ENCODE measurements around the gene ZBTB43. TPM values are rescaled to one million over a fixed set of nuclear protein-coding genes. Genes with fewer than 3 reads are reported as not detected.

ZBTB43 gene
- total RNA-seq, 2 donors from 2014 or later = 12.5 to 17.0 TPM

DNA sequence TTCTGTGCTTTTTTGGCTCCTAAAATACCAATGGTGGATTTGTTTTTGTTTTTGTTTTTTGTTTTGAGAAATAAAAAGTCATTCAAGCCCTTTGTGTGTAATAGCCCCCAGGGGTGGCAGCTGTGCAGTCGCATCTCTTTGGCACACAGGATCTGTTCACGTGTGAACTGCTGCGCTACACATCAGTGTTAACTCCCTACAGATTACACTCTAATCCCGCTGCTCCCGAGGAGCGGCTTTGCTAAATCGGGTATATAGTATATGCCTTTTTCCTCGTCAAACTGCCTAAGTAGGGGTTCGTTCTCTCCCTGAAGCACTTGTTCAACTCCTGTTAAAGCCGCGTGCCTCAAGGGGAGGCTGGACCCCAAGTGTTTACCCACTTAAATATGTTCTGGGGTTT is 77.9 kb downstream of the ZBTB43 start:
- DNase-seq (ENCODE audit: low spot score) (no peak), ATAC-seq (ENCODE audit: insufficient number of reproducible peaks, low FRiP score, low read depth) (no peak)
- TF ChIP-seq, protein P1, sequence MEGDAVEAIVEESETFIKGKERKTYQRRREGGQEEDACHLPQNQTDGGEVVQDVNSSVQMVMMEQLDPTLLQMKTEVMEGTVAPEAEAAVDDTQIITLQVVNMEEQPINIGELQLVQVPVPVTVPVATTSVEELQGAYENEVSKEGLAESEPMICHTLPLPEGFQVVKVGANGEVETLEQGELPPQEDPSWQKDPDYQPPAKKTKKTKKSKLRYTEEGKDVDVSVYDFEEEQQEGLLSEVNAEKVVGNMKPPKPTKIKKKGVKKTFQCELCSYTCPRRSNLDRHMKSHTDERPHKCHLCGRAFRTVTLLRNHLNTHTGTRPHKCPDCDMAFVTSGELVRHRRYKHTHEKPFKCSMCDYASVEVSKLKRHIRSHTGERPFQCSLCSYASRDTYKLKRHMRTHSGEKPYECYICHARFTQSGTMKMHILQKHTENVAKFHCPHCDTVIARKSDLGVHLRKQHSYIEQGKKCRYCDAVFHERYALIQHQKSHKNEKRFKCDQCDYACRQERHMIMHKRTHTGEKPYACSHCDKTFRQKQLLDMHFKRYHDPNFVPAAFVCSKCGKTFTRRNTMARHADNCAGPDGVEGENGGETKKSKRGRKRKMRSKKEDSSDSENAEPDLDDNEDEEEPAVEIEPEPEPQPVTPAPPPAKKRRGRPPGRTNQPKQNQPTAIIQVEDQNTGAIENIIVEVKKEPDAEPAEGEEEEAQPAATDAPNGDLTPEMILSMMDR (IDR thresholded peaks at IDR 0.05) = no peak
- Histone ChIP-seq H3K9me3 (no peaks in the 10 kb centered on the region), H3K4me3 (no peak overlapping the region), H3K4me1 (ENCODE audit: control insufficient read depth in 1 of 2, low read depth in 2 of 2) (peaks cover 0 to 16% of the 10 kb centered on the region in 2 donors), H3K27me3 (replicated peaks; ENCODE audit: insufficient read depth) (no peaks in the 10 kb centered on the region), H3K36me3 (peaks cover 13% of the 10 kb centered on the region), H3K27ac (no peak overlapping the region)

DNA sequence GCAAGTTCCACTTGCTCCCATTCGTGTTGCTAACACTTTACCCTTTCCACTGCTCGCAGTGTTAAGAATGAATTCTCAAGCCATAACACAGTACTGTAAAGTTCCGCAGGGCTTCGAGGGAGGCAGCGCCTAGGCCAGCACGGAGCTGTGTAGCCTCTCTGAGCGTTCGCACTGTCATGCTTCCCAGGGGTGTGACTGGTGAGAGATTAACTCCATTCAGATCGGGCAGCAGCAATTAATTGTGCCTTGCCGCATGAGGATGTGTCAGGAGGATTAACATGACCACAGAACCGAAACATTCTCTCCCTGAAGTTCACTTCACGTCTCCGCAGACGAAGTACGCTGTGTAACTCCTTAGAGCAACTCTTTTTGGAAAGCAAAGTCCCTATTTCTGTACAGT is 78.8 kb downstream of the ZBTB43 start:
- no peaks in the 10 kb centered on the region for H3K27me3 ChIP-seq (replicated peaks; ENCODE audit: insufficient read depth)
- H3K27ac ChIP-seq = no peak overlapping the region
- TF ChIP-seq, protein P1 (IDR thresholded peaks at IDR 0.05) = no peak
- no peaks in the 10 kb centered on the region for H3K9me3 ChIP-seq
- H3K4me3 ChIP-seq = no peak overlapping the region
- ATAC-seq (ENCODE audit: insufficient number of reproducible peaks, low FRiP score, low read depth) = no peak
- peaks cover 0 to 16% of the 10 kb centered on the region in 2 donors for H3K4me1 ChIP-seq (ENCODE audit: control insufficient read depth in 1 of 2, low read depth in 2 of 2)
- peaks cover 13% of the 10 kb centered on the region for H3K36me3 ChIP-seq
- no peak for DNase-seq (ENCODE audit: low spot score)

DNA sequence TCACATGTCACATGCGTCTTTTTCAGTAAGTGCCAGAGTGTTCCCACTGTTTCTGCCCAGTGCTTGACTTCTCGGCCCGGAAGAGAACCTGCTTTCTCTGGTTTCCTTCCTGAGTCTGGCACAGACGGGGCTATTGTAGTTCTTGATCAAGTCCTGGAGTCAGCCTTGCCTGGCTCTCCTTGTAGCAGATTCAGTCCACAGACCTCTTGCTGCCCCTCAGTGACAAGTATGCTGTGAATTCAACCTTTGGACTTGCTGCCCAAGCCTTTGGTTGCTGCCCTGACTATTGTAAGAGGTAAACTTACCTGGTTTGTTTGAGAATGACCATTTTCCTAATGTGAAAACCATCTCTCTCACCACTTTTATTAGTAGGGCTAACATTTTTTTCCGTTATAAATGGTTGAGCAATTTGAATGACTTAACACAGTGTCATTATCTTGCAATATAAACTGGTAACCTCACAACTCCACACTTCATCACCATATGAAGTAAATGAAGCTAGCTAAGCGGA is 80.3 kb downstream of the ZBTB43 start:
- Histone ChIP-seq H3K27me3 (replicated peaks; ENCODE audit: insufficient read depth) (no peaks in the 10 kb centered on the region), H3K4me1 (ENCODE audit: control insufficient read depth in 1 of 2, low read depth in 2 of 2) (peaks cover 0 to 16% of the 10 kb centered on the region in 2 donors), H3K4me3 (no peak overlapping the region), H3K27ac (no peak overlapping the region), H3K9me3 (no peaks in the 10 kb centered on the region), H3K36me3 (peaks cover 8% of the 10 kb centered on the region)
- ATAC-seq (ENCODE audit: insufficient number of reproducible peaks, low FRiP score, low read depth) = no peak
- DNase-seq (ENCODE audit: low spot score) = no peak
- TF ChIP-seq, protein P1 (IDR thresholded peaks at IDR 0.05) = no peak

DNA sequence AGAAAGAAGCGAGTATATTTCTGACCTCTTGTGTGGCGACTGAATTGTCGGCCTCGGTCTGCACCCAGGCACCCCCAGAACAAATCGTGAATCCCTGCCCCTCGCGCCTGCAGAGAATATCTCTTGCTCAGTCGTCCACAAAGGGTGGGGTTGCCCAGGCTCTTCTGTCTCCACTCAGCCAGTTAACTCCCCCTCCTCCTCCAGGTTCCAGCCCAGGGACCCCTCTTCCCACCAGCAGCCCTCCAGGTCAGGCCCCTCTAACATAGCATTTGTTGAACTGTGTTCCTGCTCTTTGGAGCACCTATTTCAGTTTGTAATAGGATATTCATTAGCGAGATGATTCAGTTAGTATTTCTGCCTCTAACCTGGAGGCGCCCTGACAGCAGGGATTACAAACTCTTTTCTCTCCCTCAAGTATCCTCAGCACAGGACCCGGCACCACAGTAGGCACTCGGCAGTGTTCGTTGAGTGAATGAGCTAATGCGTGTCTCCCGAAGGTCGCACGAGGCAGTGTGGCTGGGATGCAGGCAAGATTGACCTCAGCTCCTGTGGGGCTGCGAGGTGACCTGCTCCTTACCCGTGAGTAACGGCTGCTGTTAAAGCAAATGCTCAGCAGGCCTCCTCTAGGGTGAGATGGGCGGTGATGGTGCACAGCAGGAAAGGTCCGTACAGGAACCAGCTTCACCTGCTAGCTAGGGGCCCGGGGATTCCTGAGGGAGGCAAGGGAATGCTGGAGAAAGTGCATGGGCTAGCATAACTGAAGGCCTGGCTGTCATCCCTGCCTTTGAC is 81.4 kb downstream of the ZBTB43 start:
- peaks cover 3% of the 10 kb centered on the region for H3K36me3 ChIP-seq
- no peak for ATAC-seq (ENCODE audit: insufficient number of reproducible peaks, low FRiP score, low read depth)
- peaks cover 0 to 6% of the 10 kb centered on the region in 2 donors for H3K4me1 ChIP-seq (ENCODE audit: control insufficient read depth in 1 of 2, low read depth in 2 of 2)

DNA sequence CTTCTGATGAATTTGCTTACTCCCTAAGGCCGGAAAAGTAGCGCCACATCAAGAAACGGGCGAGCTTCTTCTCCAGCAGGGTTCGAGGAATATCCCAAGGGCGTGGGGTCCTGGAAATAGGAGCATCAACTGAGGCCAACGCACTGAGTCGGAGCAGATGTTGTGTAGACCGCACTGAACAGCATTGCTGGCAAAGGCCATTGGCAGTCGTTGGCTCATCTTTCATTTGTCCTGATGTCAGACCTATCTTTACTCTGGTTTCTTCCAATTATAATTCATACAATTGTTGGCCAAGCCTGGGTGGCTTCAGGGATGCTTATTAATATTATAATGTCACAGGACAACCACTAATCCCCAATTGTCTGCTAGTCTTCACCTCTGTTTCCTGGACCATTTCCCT is 82.1 kb downstream of the ZBTB43 start:
- H3K9me3 ChIP-seq = no peaks in the 10 kb centered on the region
- DNase-seq (ENCODE audit: low spot score) = no peak
- no peak for ATAC-seq (ENCODE audit: insufficient number of reproducible peaks, low FRiP score, low read depth)
- H3K27ac ChIP-seq = no peak overlapping the region
- TF ChIP-seq, protein P1 (IDR thresholded peaks at IDR 0.05) = no peak
- H3K36me3 ChIP-seq = peaks cover 3% of the 10 kb centered on the region
- H3K27me3 ChIP-seq (replicated peaks; ENCODE audit: insufficient read depth) = no peaks in the 10 kb centered on the region
- no peaks in the 10 kb centered on the region for H3K4me1 ChIP-seq (ENCODE audit: control insufficient read depth in 1 of 2, low read depth in 2 of 2)
- no peak overlapping the region for H3K4me3 ChIP-seq

More for the DNA sequence above, 81.4 kb downstream of the ZBTB43 start:
- TF ChIP-seq, protein P1 (IDR thresholded peaks at IDR 0.05) = no peak
- Histone ChIP-seq H3K9me3 (no peaks in the 10 kb centered on the region), H3K27me3 (replicated peaks; ENCODE audit: insufficient read depth) (no peaks in the 10 kb centered on the region), H3K27ac (no peak overlapping the region), H3K4me3 (no peak overlapping the region)
- no peak for DNase-seq (ENCODE audit: low spot score)

Other genes with a start within 250 kb of the ZBTB43 start
- not detected for gene LMX1B, start 191.1 kb upstream of the ZBTB43 start, total RNA-seq
- gene ZBTB34, start 55.6 kb downstream of the ZBTB43 start, total RNA-seq = 10 to 100 TPM in 1 of 2 donors, 1 to 10 TPM in 1; 9.9 to 16.6 TPM
- 10 to 100 TPM in 1 of 2 donors, 1 to 10 TPM in 1; 7.6 to 18.5 TPM for gene RALGPS1, start 109.7 kb downstream of the ZBTB43 start, total RNA-seq

Data from thoracic aorta (tissue), 2 donors.